ENCODE measurements around the gene KIN. TPM values are rescaled to one million over a fixed set of nuclear protein-coding genes. Genes with fewer than 3 reads are reported as not detected.

Gene KIN
- total RNA-seq, 6 donors from 2014 or later, result 5.9 to 14.7 (median 9.5) TPM

- H3K36me3 ChIP-seq, result peaks cover 0 to 9% (median 0%) of the 10 kb centered on the region in 4 donors
- ATAC-seq (ENCODE audit: low FRiP score in 2 of 2), result no peak
- no peak overlapping the region for H3K27ac ChIP-seq
- no peak for DNase-seq
- TF ChIP-seq POLR2AphosphoS5 (IDR thresholded peaks at IDR 0.05) (no peak), CTCF (IDR thresholded peaks at IDR 0.05) (no peak), EP300 (IDR thresholded peaks at IDR 0.05) (no peak), POLR2A (IDR thresholded peaks at IDR 0.05) (no peak)
- H3K9me3 ChIP-seq, result no peaks in the 10 kb centered on the region
- 69 to 82% methylated on average over 1 of the region's 1 CpG for WGBS, 2 donors
- H3K4me1 ChIP-seq, result peaks cover 0 to 4% (median 0%) of the 10 kb centered on the region in 4 donors
- no peaks in the 10 kb centered on the region for H3K27me3 ChIP-seq
- no peak overlapping the region for H3K4me3 ChIP-seq
Observed at GRCh38 chr10:7832060-7832459, 44.3 kb upstream of the KIN start.

- WGBS, 2 donors, result 94 to 95% methylated on average over 10 of the region's 10 CpGs
- TF ChIP-seq EP300 (IDR thresholded peaks at IDR 0.05) (no peak), POLR2A (IDR thresholded peaks at IDR 0.05) (no peak), POLR2AphosphoS5 (IDR thresholded peaks at IDR 0.05) (no peak), CTCF (IDR thresholded peaks at IDR 0.05) (no peak)
- H3K27ac ChIP-seq, result no peak overlapping the region
- peaks cover 5 to 32% (median 9%) of the 10 kb centered on the region in 4 donors for H3K36me3 ChIP-seq
- H3K4me3 ChIP-seq, result no peak overlapping the region
- no peaks in the 10 kb centered on the region for H3K9me3 ChIP-seq
- no peaks in the 10 kb centered on the region for H3K27me3 ChIP-seq
- ATAC-seq (ENCODE audit: low FRiP score in 2 of 2), result no peak
- peaks cover 0 to 4% (median 0%) of the 10 kb centered on the region in 4 donors for H3K4me1 ChIP-seq
- DNase-seq, result no peak
Observed at GRCh38 chr10:7829289-7829834, 41.6 kb upstream of the KIN start.

- Histone ChIP-seq H3K27me3 (no peaks in the 10 kb centered on the region), H3K4me3 (no peak overlapping the region), H3K36me3 (peaks cover 8 to 43% (median 9%) of the 10 kb centered on the region in 4 donors), H3K9me3 (no peaks in the 10 kb centered on the region), H3K4me1 (peaks cover 0 to 4% (median 0%) of the 10 kb centered on the region in 4 donors), H3K27ac (no peak overlapping the region)
- DNase-seq, result no peak
- whole genome bisulfite sequencing, 2 donors, result 92 to 94% methylated on average over 4 of the region's 4 CpGs
- TF ChIP-seq EP300 (IDR thresholded peaks at IDR 0.05), result no peak
- no peak for TF ChIP-seq POLR2AphosphoS5 (IDR thresholded peaks at IDR 0.05)
- TF ChIP-seq CTCF (IDR thresholded peaks at IDR 0.05), result no peak
- TF ChIP-seq POLR2A (IDR thresholded peaks at IDR 0.05), result no peak
- ATAC-seq (ENCODE audit: low FRiP score in 2 of 2), result no peak
Observed at GRCh38 chr10:7826971-7827370, 39.2 kb upstream of the KIN start.

- H3K27me3 ChIP-seq, result no peaks in the 10 kb centered on the region
- WGBS, 2 donors, result 88 to 92% methylated on average over 3 of the region's 3 CpGs
- no peak for TF ChIP-seq EP300 (IDR thresholded peaks at IDR 0.05)
- TF ChIP-seq POLR2AphosphoS5 (IDR thresholded peaks at IDR 0.05), result no peak
- TF ChIP-seq POLR2A (IDR thresholded peaks at IDR 0.05), result no peak
- no peak for TF ChIP-seq CTCF (IDR thresholded peaks at IDR 0.05)
- DNase-seq, result no peak
- H3K9me3 ChIP-seq, result no peaks in the 10 kb centered on the region
- no peak overlapping the region for H3K27ac ChIP-seq
- ATAC-seq (ENCODE audit: low FRiP score in 2 of 2), result no peak
- peaks cover 8 to 40% (median 9%) of the 10 kb centered on the region in 4 donors for H3K36me3 ChIP-seq
- no peak overlapping the region for H3K4me3 ChIP-seq
- H3K4me1 ChIP-seq, result peaks cover 8 to 15% (median 13%) of the 10 kb centered on the region in 4 donors
Observed at GRCh38 chr10:7824251-7824650, 36.5 kb upstream of the KIN start.

- ATAC-seq (ENCODE audit: low FRiP score in 2 of 2), result peak; percentile 30 to 51
- Histone ChIP-seq H3K36me3 (peaks cover 0 to 8% (median 0%) of the 10 kb centered on the region in 4 donors), H3K27ac (peak overlapping the region in 3 of 4 donors; percentile 77 to 80 (median 79)), H3K27me3 (no peaks in the 10 kb centered on the region), H3K9me3 (no peaks in the 10 kb centered on the region), H3K4me3 (peak overlapping the region; percentile 58 to 98 (median 86)), H3K4me1 (peaks cover 10 to 28% (median 14%) of the 10 kb centered on the region in 4 donors)
- WGBS, 2 donors, result 0 to 1% methylated on average over 17 of the region's 17 CpGs
- TF ChIP-seq EP300 (IDR thresholded peaks at IDR 0.05) (no peak), POLR2A (IDR thresholded peaks at IDR 0.05) (no peak), POLR2AphosphoS5 (IDR thresholded peaks at IDR 0.05) (no peak), CTCF (IDR thresholded peaks at IDR 0.05) (no peak)
- peak in 1 of 2 donors; percentile 64 for DNase-seq
Observed at GRCh38 chr10:7819121-7819460, 31.3 kb upstream of the KIN start.
